ENCODE measurements around the gene DMPK.

Gene DMPK

DNA sequence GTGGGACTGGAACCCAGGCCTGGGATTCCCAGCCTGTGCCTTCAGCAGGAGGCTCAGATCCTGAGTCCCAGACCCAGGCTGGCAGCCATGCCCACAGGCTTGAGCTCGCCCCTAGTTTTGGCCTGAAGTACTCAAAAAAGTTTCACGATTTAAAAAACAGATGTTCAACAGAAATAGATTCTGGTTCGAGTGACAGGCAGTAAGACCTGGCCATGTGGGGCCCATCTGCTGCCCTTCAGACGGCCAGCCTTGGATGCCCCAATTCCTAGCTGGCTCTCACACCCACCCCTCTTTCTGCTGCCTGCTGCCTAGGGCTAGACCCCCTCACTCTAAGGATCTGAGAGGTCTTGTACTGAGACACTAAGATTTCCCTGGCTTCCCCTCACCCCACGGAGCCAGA is 2.8 kb upstream of the DMPK start:
- DNase-seq, result no peak

DNA sequence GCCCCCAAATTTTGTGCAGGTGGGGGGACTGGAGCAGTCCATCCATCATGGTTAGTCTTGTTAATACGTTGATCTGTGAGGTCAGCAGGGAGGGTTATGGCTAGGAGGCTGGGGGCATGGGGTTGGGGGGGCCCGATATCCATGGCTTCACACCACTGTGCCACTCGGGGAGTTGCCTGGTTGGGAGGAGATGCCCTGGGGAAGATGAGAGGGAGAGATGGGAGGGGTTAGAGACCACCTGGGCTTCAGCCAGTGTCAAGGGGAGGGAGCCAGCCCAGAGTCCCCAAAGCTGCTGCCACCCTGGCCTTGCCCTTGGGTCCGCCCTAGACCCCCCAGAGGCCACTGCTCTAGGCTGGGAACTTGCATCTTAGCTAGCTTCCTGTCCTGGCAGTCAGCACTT is 1.8 kb upstream of the DMPK start:
- DNase-seq, result no peak

DNA sequence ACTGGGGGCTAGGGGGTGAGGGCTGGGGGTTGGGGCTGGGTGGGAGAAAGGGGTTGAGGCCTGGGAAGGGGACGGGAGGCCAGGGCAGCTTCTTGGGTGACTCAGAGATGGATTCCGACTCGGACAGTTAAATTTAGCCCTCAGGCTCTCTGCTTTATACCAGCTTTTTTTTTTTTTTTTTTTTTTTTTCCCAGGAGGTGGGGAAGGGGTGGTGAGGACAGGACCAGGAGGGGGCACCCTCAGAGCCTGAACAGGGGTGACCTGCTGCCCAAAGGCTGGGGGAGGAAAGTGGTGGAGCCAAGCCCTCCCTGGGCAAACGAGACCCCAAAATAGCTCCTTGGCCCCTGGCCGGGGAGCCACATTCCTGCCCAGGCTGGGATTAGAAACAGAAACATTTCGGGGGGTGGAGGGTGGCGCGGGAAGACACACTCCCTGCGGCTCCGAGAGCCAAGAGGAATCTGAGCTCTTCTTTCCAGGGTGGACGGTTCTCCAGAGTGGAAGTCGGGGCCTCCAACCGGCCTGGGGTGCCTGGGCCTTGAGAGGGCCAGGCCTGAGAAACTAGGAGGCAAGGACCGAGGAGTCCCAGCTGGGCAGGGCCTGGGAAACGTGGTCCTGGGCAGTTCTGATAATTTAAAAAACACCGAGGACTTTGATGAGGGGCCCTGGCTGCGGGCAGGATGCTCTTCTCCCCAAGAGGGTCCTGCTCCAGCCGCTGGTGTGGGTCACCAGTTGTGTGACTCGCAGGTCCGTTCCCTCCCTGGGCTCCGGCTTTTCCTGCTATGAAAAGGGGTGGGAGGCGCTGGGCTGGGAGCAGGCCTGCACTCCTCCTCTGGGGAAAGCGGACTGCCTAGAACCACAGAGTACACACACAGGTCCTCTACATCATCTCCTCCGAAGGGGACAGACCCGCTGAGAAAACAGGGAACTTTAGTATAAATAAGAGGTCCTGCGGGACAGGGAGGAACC is 813 bp upstream of the DMPK start:
- DNase-seq, result peak; percentile 62

DNA sequence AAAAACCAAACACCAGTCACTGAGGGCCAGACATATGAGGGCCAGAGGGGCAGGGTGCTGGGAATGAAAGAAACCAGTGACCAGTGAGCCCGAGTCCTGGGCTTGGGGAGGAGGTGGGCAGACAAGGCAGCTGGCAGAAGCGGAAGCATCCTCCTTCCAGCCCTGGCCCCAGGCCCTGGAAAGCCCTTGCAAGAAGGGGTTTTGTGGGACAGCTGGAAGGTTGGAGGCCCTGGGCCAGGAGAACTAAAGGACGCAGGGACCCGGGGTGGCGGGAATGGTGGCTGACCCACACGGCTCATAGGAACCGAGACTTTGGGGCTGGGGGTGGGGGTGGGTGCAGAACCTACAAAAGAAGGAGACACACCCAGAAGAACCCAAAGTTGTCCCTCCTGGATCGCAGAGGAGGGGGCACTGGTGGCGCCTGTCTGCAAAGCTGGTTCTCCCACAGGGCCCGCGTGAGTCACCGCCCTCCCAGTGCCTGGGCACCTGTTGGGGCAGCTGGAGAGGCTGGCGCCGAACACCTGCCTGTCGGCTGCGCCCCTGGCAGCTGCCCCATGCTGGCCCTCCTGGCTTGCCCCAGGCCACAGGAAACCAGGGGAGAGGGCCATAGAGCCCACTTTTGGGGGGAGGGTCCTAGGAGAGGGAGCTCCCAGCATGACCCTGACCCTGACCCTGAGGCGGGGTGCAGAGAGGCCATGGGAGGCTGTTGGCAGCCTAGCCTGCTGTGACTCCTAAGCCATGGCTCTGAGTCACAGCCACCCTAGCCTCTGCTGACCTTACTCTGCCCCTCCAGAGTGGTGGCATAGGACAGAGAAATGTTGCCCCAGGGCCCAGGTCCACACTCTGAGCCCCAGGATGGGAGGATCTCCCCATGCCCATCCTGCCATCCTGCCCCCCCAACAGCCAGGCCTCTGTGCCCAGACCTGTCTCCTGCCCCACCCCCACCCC is 802 bp downstream of the DMPK start:
- peak; percentile 24 for DNase-seq

DNA sequence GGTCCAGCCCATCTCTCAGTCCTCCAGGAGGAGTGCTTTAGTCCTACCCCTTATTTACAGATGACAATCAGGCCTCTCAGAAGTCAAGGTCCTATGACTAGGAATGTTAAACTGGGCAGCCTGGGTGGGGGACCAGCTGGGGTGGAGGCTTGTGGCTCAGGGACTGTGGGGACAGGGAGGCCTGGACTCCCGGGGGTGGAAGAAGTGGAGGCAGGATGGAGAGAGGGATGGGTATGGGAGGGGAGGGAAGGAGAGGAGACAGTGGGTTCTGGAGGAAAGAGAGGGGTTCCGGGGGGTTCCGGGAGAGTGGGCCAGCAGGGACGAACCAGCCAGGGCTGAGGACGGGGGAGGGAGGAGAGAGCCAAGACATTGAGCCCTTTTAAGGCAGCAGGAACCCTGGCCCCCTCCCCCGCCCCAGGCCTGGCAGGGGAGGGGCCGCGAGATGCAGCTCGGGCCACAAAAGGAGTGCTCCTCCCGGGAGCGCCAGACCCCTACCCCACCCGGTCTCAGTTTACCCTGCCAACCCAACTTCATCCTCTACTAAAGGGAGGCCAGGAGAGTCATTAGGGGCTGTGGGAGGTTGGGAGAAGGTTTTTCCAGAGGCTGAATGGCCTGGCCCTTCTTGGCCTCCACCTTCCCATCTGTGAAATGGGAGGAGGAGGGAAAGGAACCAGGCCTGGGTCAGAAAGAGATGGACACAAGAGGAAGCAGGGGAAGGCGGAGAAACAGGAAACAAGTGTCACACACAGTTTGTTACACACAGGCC is 1.7 kb downstream of the DMPK start:
- no peak for DNase-seq

DNA sequence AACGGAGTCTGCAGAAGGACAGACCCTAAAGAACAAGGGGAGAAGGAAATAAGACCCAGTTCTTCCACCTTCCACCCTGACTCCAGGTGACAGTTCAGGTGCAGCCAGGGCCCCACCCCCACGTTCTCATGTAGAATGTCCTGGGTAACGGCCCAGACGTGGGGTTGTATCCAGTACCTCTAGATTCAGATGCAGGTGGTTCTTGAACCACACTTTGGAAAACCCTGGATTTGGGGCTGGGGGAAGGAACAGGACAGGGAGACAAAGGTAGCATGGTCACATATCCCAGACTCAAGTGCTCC is 2.2 kb downstream of the DMPK start:
- DNase-seq, result no peak

DNA sequence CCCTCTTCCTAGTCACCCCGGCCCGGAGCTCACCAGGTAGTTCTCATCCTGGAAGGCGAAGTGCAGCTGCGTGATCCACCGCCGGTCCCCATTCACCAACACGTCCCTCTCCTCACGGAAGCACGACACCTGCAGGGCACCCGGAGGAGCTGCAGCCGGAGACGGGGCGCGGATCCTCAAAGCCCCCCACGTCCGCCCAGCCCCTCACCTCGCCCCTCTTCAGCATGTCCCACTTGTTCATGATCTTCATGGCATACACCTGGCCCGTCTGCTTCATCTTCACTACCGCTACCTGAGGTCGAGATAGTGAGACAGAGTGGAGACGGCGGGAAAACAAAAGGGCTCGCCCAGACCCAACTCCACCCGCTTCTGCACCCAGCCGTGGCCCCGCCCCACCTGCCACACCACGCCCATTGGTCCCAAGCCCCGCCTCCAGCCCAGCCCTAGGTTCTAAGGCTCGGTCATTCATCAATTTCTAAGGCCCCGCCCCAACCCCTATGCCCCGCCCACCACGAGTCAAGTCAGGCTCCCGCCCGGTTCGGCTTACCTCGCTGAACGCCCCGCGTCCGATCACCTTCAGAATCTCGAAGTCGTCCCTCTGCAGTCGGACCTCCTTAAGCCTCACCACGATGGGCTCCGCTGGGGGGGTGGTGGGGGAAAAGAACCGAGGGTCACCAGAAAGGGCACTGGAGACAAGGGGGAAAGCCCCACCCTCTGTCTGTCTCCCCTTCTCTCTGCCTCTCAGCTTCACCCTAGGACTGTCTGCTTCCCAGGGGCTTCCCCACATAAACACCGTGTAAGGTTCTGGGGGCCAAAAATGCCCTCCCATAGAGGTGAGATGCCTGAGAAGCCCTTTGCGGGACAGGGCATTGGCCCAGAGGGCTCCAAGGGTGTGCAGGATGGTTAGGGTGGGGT is 2.8 kb downstream of the DMPK start:
- DNase-seq, result peak; percentile 10

DNA sequence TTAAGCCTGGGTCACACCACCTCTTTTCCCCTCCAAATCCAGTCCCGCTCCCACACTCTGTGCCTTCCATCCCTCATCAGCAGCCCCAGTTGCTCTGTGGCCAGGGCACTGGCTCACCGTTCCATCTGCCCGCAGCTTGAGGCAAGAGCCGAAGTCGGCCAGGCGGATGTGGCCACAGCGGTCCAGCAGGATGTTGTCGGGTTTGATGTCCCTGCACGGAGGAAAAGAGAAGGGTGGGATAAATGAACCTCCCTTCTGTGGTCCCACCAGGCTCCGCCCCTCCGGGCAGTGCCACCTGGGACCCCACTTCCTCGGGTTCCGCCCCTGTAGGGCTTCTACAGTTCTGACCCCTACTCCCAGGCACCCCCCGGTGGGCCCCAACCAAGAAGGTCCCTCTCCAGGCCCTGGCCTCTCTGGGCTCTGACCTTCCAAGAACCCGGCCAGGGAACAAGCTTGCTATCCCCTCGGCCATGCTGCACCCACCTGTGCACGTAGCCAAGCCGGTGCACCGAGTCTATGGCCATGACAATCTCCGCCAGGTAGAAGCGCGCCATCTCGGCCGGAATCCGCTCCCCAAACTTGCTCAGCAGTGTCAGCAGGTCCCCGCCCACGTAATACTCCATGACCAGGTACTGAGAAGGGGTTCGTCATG is 4.2 kb downstream of the DMPK start:
- no peak for DNase-seq

DNA sequence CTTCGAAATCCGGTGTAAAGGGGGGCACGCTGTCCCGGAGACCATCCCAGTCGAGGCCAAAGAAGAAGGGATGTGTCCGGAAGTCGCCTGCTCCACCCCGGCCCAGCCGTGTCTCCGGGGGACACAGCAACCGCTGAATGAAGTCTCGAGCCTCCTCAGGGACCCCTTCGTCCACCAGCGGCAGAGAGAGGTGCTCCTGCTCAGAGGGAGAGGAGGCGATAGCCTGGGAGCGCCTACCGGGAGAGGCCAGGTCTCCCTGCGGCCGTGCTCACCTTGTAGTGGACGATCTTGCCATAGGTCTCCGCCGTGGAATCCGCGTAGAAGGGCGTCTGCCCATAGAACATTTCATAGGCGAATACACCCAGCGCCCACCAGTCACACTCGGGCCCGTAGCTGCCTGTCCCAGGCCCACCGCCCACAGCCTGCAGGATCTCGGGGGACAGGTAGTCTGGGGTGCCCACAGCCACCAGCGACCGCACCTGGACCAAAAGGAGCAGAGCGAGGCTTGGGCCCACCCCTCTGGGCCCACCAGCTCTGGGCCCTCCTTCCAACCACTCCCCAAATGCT is 4.8 kb downstream of the DMPK start:
- DNase-seq, result no peak

DNA sequence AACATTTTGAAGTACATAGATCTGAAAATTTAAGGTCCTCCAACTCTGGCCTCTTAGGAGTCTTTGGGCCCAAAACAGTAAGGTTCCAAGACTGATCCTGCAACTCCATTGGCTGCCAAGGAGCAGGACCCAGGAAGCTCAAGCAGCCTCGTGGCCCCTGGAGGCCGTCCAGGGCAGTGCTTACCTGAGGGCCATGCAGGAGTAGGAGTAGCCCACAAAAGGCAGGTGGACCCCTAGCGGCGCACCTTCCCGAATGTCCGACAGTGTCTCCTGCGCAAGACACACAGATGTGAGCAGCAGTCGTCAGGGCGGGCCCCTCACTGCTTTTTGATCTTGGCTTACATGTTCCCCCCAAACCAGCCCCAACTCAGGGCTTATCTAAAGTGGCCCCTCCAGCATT is 7.5 kb downstream of the DMPK start:
- no peak for DNase-seq

DNA sequence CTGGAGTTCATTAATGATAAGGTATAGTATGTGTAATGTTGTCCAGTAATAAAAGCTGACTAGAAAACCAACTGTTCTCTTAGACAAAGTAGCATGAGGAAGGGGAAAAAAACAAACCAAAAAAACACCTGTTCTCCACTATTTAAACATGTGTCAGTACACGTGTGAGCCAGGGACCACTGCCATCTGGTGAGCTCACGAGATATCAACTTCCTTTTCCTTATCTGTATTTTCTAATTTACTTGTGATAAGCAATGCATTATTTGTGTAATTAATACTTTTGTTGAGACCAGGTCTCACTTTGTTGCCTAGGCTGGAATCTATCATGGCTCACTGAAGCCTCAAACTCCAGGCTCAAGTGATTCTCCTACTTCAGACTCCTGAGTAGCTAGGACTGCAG is 8.9 kb downstream of the DMPK start:
- no peak for DNase-seq

DNA sequence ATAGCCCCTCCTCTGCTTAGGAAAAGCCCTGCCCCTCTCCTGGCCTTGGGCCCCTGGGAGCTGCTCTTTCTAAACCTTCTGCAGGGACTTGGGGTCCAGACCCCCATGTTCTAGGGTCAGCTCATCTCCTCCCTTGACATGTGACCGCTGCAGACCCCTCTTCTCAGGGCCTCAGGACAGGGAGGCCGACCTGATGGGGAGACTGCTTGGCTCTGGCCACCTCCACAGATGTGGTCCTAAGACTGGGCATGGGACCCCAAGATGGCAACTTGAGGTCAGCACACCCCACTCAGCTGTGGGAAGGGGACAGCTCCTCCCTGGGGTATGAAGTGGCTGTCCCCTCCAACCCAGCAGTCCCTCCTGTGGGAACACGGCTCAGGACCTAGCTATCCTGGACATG is 9.4 kb downstream of the DMPK start:
- DNase-seq, result no peak

DNA sequence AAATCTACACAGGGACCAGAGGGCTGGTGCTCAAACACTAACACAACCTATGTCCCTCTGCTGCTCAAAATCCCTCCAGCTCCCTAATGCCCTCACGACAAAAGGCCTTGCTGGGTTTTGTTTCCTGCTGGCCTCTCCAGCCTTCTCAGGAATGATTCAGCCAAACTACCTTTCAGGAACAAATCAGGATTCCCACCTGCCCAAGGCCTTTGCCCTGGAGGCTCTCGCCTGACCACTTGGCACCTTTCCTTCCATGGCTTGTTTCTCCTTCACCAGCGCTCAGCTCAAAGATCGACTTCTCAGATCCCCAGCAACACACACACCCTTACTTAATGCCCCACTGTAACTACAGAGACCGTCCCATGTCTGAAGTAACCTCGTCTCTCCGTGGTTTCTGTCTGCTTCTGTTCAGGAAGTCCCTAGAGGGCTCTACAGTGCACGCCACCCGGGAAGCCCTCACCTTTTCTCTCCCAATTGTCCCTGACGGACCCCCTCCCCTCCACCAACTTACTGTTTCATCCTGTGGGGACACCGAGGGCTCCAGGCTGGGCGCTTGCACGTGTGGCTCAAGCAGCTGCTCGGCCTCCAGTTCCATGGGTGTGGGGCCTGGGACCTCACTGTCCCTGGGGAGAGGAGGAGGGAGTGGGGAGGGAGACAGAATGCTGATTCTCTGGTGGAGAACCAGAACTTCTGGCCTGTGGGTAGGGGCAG is 10.0 kb downstream of the DMPK start:
- DNase-seq, result no peak

DNA sequence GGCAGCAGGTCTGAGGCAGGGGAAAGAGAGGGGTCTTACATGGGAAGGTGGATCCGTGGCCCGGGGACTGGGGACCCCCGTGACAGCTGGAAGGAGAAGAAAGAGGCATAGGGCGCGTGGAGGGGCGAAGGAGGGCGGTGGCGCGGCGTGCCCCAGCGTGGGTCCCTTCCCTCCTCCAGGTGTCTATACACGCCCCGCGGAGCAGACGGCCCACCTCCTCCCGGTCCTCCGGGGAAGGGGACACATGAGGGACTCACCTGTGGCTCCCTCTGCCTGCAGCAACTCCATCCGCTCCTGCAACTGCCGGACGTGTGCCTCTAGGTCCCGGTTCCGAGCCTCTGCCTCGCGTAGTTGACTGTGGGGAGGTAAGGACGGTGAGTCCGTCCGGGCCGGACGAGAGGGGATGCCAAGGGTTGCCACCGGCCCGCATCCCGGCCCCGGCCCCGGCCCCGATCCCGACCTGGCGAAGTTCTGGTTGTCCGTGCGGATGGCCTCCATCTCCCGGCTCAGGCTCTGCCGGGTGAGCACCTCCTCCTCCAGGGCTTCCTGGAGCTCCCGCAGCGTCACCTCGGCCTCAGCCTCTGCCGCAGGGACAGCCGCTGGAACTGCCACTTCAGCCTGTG is 10.9 kb downstream of the DMPK start:
- DNase-seq, result no peak

DNA sequence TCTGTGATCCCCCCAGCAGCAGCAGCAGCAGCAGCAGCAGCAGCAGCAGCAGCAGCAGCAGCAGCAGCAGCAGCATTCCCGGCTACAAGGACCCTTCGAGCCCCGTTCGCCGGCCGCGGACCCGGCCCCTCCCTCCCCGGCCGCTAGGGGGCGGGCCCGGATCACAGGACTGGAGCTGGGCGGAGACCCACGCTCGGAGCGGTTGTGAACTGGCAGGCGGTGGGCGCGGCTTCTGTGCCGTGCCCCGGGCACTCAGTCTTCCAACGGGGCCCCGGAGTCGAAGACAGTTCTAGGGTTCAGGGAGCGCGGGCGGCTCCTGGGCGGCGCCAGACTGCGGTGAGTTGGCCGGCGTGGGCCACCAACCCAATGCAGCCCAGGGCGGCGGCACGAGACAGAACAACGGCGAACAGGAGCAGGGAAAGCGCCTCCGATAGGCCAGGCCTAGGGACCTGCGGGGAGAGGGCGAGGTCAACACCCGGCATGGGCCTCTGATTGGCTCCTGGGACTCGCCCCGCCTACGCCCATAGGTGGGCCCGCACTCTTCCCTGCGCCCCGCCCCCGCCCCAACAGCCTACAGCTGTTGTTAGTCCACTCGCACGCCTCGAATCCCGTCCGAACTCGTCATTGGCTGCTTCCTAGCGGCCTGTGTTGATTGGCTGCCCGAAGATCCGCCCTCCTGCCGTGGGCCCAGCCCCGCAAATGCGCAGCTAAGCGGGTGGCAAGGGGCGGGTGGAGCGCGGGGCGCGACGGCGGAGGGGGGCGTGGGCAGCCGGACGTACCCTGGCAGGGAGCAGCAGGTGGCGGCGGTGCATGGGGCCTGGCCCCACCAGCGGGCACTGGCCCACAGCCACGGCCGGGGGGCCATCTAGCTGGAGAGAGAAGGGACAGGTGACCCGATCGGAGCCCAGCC is 11.8 kb downstream of the DMPK start:
- DNase-seq, result peak; percentile 95

DNA sequence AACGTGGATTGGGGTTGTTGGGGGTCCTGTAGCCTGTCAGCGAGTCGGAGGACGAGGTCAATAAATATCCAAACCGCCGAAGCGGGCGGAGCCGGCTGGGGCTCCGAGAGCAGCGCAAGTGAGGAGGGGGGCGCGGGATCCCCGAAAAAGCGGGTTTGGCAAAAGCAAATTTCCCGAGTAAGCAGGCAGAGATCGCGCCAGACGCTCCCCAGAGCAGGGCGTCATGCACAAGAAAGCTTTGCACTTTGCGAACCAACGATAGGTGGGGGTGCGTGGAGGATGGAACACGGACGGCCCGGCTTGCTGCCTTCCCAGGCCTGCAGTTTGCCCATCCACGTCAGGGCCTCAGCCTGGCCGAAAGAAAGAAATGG is 12.5 kb downstream of the DMPK start:
- DNase-seq, result no peak

DNA sequence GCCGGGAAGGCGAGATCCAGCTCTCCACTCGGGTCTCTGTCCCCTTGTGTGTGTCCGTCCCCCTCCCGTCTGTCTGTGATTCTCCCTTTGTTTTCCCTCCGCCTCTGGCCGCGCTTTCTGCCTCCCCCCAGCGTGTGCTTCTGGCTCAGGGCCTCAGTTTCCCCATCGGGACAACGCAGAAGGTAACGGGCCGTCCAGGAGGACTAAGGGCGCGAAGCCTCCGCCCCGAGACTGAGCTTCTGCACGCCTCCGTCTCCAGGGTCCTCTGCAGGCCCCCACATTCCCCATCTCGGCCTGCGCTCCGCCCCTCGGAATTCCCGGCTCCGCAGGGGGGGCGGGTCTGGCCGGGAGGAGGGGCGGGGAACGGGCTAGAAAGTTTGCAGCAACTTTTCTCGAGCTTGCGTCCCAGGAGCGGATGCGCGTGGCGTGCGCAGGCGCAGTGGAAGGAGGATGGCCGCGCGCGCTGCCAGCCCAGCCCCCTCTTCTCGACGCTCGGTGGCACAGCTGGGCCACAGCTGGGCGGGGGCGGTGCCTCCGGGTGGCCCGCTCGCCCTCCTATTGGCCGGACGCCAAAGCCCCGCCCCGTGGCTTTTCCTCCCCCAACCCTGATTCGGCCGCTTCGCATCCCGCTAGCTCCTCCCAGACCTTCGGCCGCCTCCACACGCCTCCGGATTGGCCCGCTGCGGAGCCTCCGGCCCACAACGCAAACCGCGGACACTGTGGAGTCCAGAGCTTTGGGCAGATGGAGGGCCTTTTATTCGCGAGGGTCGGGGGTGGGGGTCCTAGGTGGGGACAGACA is 13.1 kb downstream of the DMPK start, which contains the start of gene SIX5:
SIX5 (minus strand) TSS at position 269 of the 799 bp plus-strand sequence. CDS start 408 bp downstream, outside the sequence.
- peak; percentile 98 for DNase-seq

DNA sequence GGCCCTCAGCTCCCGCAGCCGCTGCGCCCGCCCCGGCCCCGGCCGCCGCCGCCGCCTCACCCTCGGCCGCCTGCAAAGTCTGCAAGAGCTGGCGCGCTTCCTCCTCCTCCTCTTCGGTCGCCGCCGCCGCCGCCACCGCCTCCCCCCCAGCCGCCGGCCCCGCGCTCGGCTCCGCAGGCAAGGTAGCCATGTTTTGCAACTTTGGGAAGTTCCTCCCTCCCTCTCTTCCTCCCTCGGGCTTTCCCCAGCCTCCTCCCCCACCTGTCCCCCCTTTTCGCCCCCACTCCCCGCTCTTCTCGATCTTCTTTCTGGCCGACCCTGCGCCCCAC is 13.7 kb downstream of the DMPK start:
- DNase-seq, result peak; percentile 25

Measured in T1000 (cell line).